VCaP (cell line): ENCODE results near the gene ASAP3.

Source experiments
- H3K27ac ChIP-seq: fragments of 450-650 bp; 2 replicates; pipeline ENCODE4 v1.5.1; 2017
- TF ChIP-seq, protein P1 (sequence below): fragments of 450-650 bp; conservative IDR thresholded peaks from 2 replicates; pipeline ENCODE4 v1.5.1; 2017; ENCODE audit warnings: mild to moderate bottlenecking, moderate library complexity

ASAP3 gene

DNA sequence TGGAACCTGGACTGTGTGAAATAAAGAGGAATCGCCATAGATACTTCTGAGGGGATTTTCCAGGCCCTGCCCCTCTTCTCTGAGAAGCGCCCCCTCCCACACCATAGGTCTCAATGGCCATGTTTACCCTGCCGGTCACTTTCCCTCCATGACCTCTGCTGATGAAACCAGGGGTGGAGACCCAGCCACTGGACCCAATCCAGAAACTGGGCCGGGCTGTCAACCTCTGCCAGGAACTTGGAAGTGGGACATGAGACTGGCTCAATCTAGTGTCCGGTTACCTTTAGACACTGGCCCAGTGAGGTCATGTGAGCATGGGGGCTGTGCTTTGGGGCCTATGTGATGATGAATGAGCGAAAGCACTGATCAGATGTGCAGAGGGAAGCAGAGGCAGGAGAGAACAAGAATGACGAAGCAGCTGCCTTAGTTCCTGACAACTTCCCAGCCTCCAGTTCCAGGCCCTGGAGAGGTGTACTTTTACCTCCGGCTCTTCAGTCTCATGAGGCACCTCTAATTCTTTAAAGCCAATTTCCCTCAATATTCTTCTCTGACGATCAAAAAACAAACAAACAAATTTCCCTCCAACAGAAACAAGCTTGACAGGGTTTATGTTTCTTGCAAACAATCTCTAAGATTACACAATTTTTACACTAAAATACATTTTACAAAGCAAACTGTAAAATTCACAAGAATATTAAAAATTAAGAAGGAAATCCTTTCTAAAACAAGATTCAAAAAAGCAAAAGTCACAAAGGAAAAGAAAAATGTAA lies 4.9 kb downstream of the ASAP3 start:
- H3K27ac ChIP-seq, result peak overlapping the region; percentile 71
- TF ChIP-seq, protein P1, sequence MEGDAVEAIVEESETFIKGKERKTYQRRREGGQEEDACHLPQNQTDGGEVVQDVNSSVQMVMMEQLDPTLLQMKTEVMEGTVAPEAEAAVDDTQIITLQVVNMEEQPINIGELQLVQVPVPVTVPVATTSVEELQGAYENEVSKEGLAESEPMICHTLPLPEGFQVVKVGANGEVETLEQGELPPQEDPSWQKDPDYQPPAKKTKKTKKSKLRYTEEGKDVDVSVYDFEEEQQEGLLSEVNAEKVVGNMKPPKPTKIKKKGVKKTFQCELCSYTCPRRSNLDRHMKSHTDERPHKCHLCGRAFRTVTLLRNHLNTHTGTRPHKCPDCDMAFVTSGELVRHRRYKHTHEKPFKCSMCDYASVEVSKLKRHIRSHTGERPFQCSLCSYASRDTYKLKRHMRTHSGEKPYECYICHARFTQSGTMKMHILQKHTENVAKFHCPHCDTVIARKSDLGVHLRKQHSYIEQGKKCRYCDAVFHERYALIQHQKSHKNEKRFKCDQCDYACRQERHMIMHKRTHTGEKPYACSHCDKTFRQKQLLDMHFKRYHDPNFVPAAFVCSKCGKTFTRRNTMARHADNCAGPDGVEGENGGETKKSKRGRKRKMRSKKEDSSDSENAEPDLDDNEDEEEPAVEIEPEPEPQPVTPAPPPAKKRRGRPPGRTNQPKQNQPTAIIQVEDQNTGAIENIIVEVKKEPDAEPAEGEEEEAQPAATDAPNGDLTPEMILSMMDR, result no peak

DNA sequence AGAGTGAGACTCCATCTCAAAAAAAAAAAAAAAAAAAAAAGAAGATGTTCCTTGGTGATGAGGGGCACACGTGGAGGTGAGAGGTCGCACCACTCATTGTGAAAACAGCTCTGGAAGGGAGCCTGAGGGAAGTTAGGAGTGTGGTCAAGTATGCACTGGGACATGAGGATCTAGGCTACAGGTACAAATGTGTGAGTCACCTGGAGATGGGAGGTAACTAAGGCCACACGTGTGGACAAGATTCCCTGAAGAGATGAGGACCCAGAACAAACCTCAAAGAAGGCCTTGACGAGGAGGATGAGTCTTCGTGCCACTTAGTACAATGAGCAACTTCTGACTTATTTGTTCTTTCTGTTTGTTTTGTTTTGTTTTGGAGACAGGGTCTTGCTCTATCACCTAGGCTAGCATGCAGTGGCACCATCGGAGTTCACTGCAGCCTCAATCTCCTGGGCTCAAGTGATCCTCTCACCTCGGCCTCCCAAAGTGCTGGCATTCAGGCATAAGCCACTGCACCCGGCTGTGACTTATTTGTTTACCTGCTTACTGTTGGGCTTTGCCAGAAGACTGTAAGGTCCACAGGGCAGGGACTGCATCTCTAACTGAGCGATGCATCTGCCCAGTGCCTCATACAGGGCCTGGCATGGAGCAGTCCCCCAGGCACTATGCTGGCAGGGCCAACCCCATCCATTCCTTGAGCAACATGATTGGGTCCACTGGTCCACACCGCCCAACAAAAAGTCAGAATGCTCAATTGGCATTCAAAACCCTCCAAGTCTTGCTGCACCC lies 6.4 kb downstream of the ASAP3 start:
- H3K27ac ChIP-seq, result peak overlapping the region; percentile 71
- TF ChIP-seq, protein P1, result no peak

DNA sequence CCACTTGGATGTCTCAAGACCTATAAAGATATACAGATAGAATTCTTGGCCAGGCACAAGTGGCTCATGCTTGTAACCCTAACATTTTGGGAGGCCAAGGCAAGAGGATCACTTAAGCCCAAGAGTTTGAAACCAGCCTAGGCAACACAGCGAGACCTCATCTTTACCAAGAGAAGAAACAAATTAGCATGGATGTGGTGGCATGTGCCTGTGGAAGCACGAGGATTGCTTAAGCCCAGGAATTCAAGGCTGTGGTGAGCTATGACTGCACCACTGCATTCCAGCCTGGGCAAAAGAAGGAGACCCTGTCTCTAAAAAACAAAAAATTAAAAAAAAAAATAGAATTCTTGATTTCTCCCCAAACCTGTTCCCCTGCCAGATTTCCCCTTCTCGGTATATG lies 8.3 kb downstream of the ASAP3 start:
- TF ChIP-seq, protein P1, result no peak
- peak overlapping the region; percentile 68 for H3K27ac ChIP-seq

DNA sequence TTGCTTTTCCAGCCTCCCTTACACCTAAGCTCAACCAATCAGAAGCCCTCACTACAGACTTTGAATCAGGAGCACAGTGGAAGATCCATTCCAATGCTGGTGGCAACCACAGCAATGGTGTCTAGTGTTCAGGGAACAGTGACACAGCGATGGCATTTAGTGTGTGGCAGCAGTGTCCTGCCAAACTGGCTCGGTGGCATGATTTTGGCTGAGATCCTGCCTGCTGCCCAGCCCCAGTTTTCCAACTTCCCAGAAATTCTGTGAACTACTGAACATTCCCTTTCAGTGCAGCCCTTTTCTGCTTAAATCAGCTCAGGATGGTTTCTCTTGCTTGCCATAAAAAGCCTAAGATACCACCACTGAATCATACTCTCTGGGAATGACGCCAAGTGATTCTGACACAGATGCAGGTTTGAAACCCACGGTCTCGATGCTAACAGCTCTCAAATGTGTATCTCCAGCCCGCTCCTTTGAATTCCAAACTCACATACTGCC lies 8.8 kb downstream of the ASAP3 start:
- H3K27ac ChIP-seq, result peak overlapping the region; percentile 68
- TF ChIP-seq, protein P1, result no peak

DNA sequence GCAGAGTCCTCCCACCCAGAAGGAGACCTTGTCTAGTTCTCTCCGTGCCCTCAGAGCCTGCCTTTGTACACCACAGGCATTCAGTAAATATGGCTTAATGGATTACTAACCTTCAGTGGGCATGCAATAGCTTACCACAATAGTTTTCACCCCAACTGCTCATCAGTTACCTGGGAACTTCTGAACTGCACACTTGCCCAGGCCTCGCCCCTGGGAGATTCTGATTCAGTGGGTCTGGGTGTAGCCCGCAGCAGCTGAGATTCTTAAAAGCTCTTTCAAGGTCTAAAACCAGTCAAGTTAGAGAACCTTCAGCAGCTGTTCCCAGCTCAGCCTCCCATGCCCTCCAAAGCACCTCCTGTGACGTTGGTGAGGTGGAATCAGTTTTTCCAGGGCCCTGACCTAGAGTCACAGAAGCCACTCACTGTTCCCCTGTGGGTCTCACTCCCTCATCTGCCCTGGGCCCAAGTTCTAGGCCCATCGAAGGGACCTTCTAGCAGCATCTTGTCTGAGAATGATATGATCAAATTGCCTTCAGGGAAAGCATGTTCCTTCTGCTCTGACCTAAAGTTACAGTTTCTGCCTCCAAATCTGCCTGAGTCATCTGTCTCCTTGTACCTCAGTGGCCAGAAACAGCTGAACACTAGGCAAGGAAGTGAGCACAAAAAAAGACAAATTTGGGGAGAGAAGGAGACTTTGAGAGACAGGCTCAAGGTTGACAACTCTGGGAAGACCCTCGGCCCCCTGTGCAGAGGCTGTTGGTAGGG lies 10.8 kb downstream of the ASAP3 start:
- TF ChIP-seq, protein P1, result no peak
- H3K27ac ChIP-seq, result peak overlapping the region; percentile 23; the same call in 1 of the 2 replicates

DNA sequence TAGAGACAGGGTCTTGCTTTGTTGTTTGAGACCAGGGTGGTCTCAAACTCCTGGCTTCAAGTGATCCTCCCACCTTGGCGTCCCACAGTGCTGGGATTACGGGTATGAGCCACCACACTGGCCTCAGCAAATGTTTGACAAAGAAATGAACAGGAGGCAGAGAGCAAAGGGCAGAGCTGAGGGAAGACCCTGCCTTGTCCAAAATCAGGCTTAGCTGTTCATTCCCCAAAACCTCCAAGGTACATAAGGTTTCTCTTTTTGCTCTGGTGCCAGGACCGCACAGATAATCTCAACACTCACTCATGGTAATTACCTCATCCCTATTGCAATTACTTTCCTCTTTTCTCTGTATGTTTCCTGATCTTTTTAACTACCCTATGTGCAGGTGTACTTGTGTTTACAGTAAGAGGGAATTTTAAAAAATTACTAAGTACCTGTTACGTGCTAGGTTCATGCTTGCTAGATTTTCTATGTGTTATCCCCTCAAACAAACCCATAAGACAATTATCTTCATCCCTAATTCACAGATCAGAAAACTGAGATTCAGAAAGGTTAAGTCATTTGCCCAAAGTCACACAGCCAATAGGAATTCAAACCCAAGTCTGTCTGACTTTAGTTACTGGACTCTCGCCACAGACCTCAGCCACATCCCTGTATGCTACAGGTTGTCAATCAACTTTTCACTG lies 11.5 kb downstream of the ASAP3 start:
- TF ChIP-seq, protein P1, result no peak
- peak overlapping the region; percentile 23; the same call in 1 of the 2 replicates for H3K27ac ChIP-seq
